Sigmoid colon (tissue), 4 donors: ENCODE results near the gene CYP2A13.
"Not testable (repeated sequence)": the region's sequence is repeated elsewhere in the genome, so short reads cannot be mapped to it uniquely, and the experiment has no call there.

ENCODE experiments used
- POLR2A ChIP-seq, 2 donors: fragments of 450-650 bp; IDR thresholded peaks; one replicate each; pipeline ENCODE4 v1.6.1; 2016; ENCODE audit warnings: antibody characterized with exemption in 2 of 2, mild to moderate bottlenecking in 2 of 2, moderate library complexity in 2 of 2
- POLR2AphosphoS5 ChIP-seq, 4 donors: sonication (generic); formaldehyde crosslinking; IDR thresholded peaks; one replicate each; pipeline ENCODE4 v1.6.1; 2017; ENCODE audit warnings: antibody characterized with exemption in 4 of 4
- TF ChIP-seq, protein P1 (sequence below), 4 experiments: fragments of 450-650 bp in 3 of 4; fragments of 200-600 bp in 1 of 4; IDR thresholded peaks; one replicate each; pipeline ENCODE4 v1.5.1; 2016 to 2019; ENCODE audit warnings: antibody characterized with exemption in 4 of 4, mild to moderate bottlenecking in 3 of 4, moderate library complexity in 2 of 4

DNA sequence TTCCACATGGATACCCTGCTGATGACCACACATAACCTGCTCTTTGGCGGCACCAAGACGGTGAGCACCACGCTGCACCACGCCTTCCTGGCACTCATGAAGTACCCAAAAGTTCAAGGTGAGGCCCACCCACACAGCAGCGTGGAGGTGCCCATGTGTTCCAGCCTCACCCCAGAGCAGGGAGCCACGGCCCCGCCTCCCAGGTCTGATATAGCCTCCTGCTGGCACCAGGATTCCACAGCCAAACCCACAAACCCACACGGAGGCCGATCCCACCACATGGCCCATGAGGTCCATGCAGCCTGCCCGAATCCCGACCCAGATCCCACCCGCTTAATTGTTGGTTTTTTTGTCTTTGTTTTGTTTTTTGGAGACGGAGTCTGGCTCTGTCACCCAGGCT, 34.6 kb downstream of the CYP2A13 start:
- TF ChIP-seq, protein P1, sequence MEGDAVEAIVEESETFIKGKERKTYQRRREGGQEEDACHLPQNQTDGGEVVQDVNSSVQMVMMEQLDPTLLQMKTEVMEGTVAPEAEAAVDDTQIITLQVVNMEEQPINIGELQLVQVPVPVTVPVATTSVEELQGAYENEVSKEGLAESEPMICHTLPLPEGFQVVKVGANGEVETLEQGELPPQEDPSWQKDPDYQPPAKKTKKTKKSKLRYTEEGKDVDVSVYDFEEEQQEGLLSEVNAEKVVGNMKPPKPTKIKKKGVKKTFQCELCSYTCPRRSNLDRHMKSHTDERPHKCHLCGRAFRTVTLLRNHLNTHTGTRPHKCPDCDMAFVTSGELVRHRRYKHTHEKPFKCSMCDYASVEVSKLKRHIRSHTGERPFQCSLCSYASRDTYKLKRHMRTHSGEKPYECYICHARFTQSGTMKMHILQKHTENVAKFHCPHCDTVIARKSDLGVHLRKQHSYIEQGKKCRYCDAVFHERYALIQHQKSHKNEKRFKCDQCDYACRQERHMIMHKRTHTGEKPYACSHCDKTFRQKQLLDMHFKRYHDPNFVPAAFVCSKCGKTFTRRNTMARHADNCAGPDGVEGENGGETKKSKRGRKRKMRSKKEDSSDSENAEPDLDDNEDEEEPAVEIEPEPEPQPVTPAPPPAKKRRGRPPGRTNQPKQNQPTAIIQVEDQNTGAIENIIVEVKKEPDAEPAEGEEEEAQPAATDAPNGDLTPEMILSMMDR (IDR thresholded peaks at IDR 0.05): not testable (repeated sequence)
- TF ChIP-seq POLR2AphosphoS5, POLR2A (IDR thresholded peaks at IDR 0.05): not testable (repeated sequence)
